Left lung (tissue), 14 donors: ENCODE data around the gene ACTL8. TPM values are rescaled to one million over a fixed set of nuclear protein-coding genes. Genes with fewer than 3 reads are reported as not detected.

Experiments used
- ATAC-seq: fragments of 200-7000 bp; cut with Tn5 transposase; one replicate; pipeline ENCODE4 v1.9.1; 2020; ENCODE audit warnings: moderate library complexity
- DNase-seq, 4 donors: peaks; one replicate each; pipeline ENCODE4 v3.0.0-alpha.2; 2013 to 2020
- H3K27ac ChIP-seq, 2 donors: fragments of 200-600 bp; sonication (generic) in 1 of 2; one replicate each; pipeline versions ENCODE4 v1.5.0 to v1.8.0; 2020 to 2021
- H3K27me3 ChIP-seq, 2 donors: fragments of 200-600 bp; sonication (generic) in 1 of 2; one replicate each; pipeline versions ENCODE4 v1.5.0 to v1.8.0; 2020 to 2021
- H3K36me3 ChIP-seq, 2 donors: fragments of 200-600 bp; sonication (generic) in 1 of 2; one replicate each; pipeline versions ENCODE4 v1.5.0 to v1.8.0; 2020 to 2021
- H3K4me1 ChIP-seq, 2 donors: fragments of 200-600 bp; one replicate each; pipeline ENCODE4 v1.8.0; 2021
- H3K4me3 ChIP-seq, 2 donors: fragments of 200-600 bp; sonication (generic) in 1 of 2; one replicate each; pipeline versions ENCODE4 v1.5.0 to v1.8.0; 2020 to 2021; ENCODE audit warnings: mild to moderate bottlenecking in 1 of 2
- H3K9me3 ChIP-seq, 2 donors: fragments of 200-600 bp; sonication (generic) in 1 of 2; one replicate each; pipeline versions ENCODE4 v1.5.0 to v1.8.0; 2020 to 2021
- CTCF ChIP-seq, 2 donors: fragments of 200-600 bp; sonication (generic) in 1 of 2; IDR thresholded peaks; one replicate each; pipeline versions ENCODE4 v1.5.0 to v1.8.0; 2021; ENCODE audit warnings: antibody characterized with exemption in 2 of 2
- intact Hi-C, 2 donors: fragments of 100-400 bp; cut with DNase I; formaldehyde crosslinking; loops; one replicate each; pipeline versions ENCODE4 v1.11.2 to v1.14.2; 2022
- long read RNA-seq, 12 donors: library from polyadenylated mRNA in 2 of 12; unstranded in 2 of 12; transcript quantifications; one replicate each; pipeline ENCODE4 v2.0.0 and lab custom pipeline, GENCODE V29; 2019 to 2026
- polyA plus RNA-seq, 6 donors: library from polyadenylated mRNA; unstranded; fragments of 120-200 nt; gene quantifications; one replicate each; pipeline ENCODE4 v1.2.1, GENCODE V29; 2013; ENCODE audit not compliant: insufficient read length in 6 of 6
- total RNA-seq, 2 donors: library from RNA; stranded (reverse); fragmentation: NEBNext Ultra II Directional; extraction: Animal tissue kit (Norgen Biotek cat#: 25700); gene quantifications; one replicate each; pipeline ENCODE4 v1.2.1, GENCODE V29; 2021
- donor health status: DM: no; HTN: yes; CAD: no.
- donor health status: DM: no; HTN: no; CAD: no.

The ACTL8 gene
- total RNA-seq (not detected), polyA plus RNA-seq (not detected)
- long read RNA-seq, donor 1, result 0 reads
- long read RNA-seq, donor 2, result 0 reads
- long read RNA-seq, donor 3, result 0 reads
- long read RNA-seq, donor 4, result 0 reads
- long read RNA-seq, donor 5, result 0 reads
- long read RNA-seq, donor 6, result 0 reads
- long read RNA-seq, donor 7, result 0 reads
- long read RNA-seq, donor 8, result 0 reads
- long read RNA-seq, donor 9, result 0 reads
- long read RNA-seq, donor 10, result 0 reads
- long read RNA-seq, donor 11, result 0 reads
- long read RNA-seq, donor 12, result 0 reads

GRCh38 chr1:17755120-17755519, at the start of gene ACTL8:
Gene ACTL8, plus strand, starts transcription at chr1:17755333. Its CDS starts 67,676 bp downstream, at chr1:17823009.
- intact Hi-C loops, result no loop called here
- peaks cover 0 to 57% of the 10 kb centered on the region in 2 donors for H3K9me3 ChIP-seq
- no peaks in the 10 kb centered on the region for H3K36me3 ChIP-seq
- no peak for DNase-seq
- TF ChIP-seq CTCF (IDR thresholded peaks at IDR 0.05), result no peak
- H3K27ac ChIP-seq, result no peak within 1 kb of the TSS
- ATAC-seq, result no peak
- no peaks in the 10 kb centered on the region for H3K4me1 ChIP-seq
- no peaks in the 10 kb centered on the region for H3K27me3 ChIP-seq
- H3K4me3 ChIP-seq, result no peak within 1 kb of the TSS

- H3K9me3 ChIP-seq, result no peaks in the 10 kb centered on the region
- H3K4me3 ChIP-seq, result no peak overlapping the region
- ATAC-seq (no peak), DNase-seq (no peak)
- H3K27me3 ChIP-seq, result peaks cover 0 to 18% of the 10 kb centered on the region in 2 donors
- intact Hi-C loops, result no loop called here
- no peaks in the 10 kb centered on the region for H3K4me1 ChIP-seq
- no peak for TF ChIP-seq CTCF (IDR thresholded peaks at IDR 0.05)
- H3K36me3 ChIP-seq, result no peaks in the 10 kb centered on the region
- H3K27ac ChIP-seq, result no peak overlapping the region
These were observed 48.7 kb upstream of the ACTL8 start for GRCh38 chr1:17706445-17706844.

- Histone ChIP-seq H3K27ac (no peak overlapping the region), H3K9me3 (no peaks in the 10 kb centered on the region), H3K4me1 (no peaks in the 10 kb centered on the region), H3K27me3 (peaks cover 0 to 32% of the 10 kb centered on the region in 2 donors), H3K36me3 (no peaks in the 10 kb centered on the region), H3K4me3 (no peak overlapping the region)
- intact Hi-C loops, result no loop called here
- TF ChIP-seq CTCF (IDR thresholded peaks at IDR 0.05), result no peak
- no peak for DNase-seq
- ATAC-seq, result no peak
These were observed 45.2 kb upstream of the ACTL8 start for GRCh38 chr1:17709981-17710380.

GRCh38 chr1:17710889-17711576, 44.1 kb upstream of the ACTL8 start:
- H3K4me3 ChIP-seq, result no peak overlapping the region
- H3K9me3 ChIP-seq, result no peaks in the 10 kb centered on the region
- DNase-seq, result no peak
- H3K27me3 ChIP-seq, result peaks cover 0 to 34% of the 10 kb centered on the region in 2 donors
- no peak overlapping the region for H3K27ac ChIP-seq
- intact Hi-C loops, result no loop called here
- H3K36me3 ChIP-seq, result no peaks in the 10 kb centered on the region
- no peak for TF ChIP-seq CTCF (IDR thresholded peaks at IDR 0.05)
- ATAC-seq, result no peak
- H3K4me1 ChIP-seq, result no peaks in the 10 kb centered on the region

GRCh38 chr1:17711577-17711910, 43.6 kb upstream of the ACTL8 start:
- H3K27ac ChIP-seq, result no peak overlapping the region
- H3K27me3 ChIP-seq, result peaks cover 0 to 34% of the 10 kb centered on the region in 2 donors
- ATAC-seq, result no peak
- TF ChIP-seq CTCF (IDR thresholded peaks at IDR 0.05), result no peak
- H3K4me3 ChIP-seq, result no peak overlapping the region
- intact Hi-C loops, result no loop called here
- no peaks in the 10 kb centered on the region for H3K9me3 ChIP-seq
- H3K36me3 ChIP-seq, result no peaks in the 10 kb centered on the region
- DNase-seq, result no peak
- no peaks in the 10 kb centered on the region for H3K4me1 ChIP-seq
